Peyer's patch (tissue), 4 donors: ENCODE results near the gene EPHA6. TPM values are rescaled to one million over a fixed set of nuclear protein-coding genes. Genes with fewer than 3 reads are reported as not detected.

Experiments
- DNase-seq, 3 donors: peaks; one replicate each; pipeline ENCODE4 v3.0.0-alpha.2; 2017 to 2019
- H3K27ac ChIP-seq, 4 donors: fragments of 200-600 bp; sonication (generic); one replicate each; pipeline ENCODE4 v1.5.1; 2016 to 2019
- H3K27me3 ChIP-seq, 2 donors: fragments of 200-600 bp; sonication (generic); one replicate each; pipeline ENCODE4 v1.5.1; 2019
- H3K36me3 ChIP-seq, 3 donors: fragments of 200-600 bp; sonication (generic); one replicate each; pipeline ENCODE4 v1.5.1; 2016 to 2019
- H3K4me1 ChIP-seq, 4 donors: fragments of 200-600 bp; sonication (generic); one replicate each; pipeline ENCODE4 v1.5.1; 2016 to 2019
- H3K4me3 ChIP-seq, 4 donors: fragments of 200-600 bp; sonication (generic); 1 replicate in 3 of 4; 2 replicates in 1 of 4; pipeline ENCODE4 v1.5.1; 2016 to 2019; ENCODE audit warnings: mild to moderate bottlenecking in 1 of 4
- H3K9me3 ChIP-seq, 4 donors: fragments of 200-600 bp; sonication (generic); one replicate each; pipeline ENCODE4 v1.5.1; 2016 to 2019; ENCODE audit warnings: mild to moderate bottlenecking in 1 of 4
- POLR2A ChIP-seq, 2 donors: fragments of 450-650 bp; IDR thresholded peaks; one replicate each; pipeline ENCODE4 v1.5.1; 2017; ENCODE audit warnings: antibody characterized with exemption in 2 of 2, mild to moderate bottlenecking in 2 of 2, moderate library complexity in 2 of 2
- total RNA-seq, 4 donors: library from RNA; depleted of rRNA; stranded (reverse); fragments of >200 nt; gene quantifications; one replicate each; pipeline ENCODE4 v1.1.0, GENCODE V29; 2016
- TF ChIP-seq, protein P1 (sequence below), 6 experiments: fragments of 450-650 bp in 4 of 6; fragments of 200-600 bp in 2 of 6; sonication (generic) in 1 of 6; IDR thresholded peaks; one replicate each; pipeline ENCODE4 v1.5.1; 2017 to 2019; ENCODE audit warnings: antibody characterized with exemption in 6 of 6, mild to moderate bottlenecking in 3 of 6, moderate library complexity in 1 of 6

Gene EPHA6
- total RNA-seq, 4 donors from 2014 or later = 1.7 to 2.1 (median 1.9) TPM; not detected in 1

DNA sequence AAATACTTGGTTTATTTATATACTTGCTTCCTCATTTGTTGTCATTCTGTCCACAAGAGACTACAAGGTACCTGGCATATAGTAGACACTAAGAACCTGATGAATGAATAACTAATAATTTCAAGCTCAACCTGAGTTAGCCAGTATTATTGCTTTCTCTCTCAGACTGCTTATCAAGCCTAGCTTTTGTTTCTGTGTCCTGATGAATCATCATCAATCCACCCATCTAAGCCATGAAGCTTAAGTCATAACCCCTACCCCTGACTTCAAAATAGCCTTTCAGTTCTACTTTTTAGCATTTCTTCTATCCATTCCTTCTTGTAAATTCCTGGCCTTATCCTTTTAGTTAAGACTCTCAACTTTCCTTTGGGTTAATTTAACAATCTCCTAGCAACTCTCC lies 420.8 kb downstream of the EPHA6 start:
- Histone ChIP-seq H3K4me3 (no peak overlapping the region), H3K27ac (no peak overlapping the region), H3K36me3 (no peaks in the 10 kb centered on the region), H3K4me1 (no peaks in the 10 kb centered on the region), H3K9me3 (no peaks in the 10 kb centered on the region), H3K27me3 (no peaks in the 10 kb centered on the region)
- TF ChIP-seq, protein P1, sequence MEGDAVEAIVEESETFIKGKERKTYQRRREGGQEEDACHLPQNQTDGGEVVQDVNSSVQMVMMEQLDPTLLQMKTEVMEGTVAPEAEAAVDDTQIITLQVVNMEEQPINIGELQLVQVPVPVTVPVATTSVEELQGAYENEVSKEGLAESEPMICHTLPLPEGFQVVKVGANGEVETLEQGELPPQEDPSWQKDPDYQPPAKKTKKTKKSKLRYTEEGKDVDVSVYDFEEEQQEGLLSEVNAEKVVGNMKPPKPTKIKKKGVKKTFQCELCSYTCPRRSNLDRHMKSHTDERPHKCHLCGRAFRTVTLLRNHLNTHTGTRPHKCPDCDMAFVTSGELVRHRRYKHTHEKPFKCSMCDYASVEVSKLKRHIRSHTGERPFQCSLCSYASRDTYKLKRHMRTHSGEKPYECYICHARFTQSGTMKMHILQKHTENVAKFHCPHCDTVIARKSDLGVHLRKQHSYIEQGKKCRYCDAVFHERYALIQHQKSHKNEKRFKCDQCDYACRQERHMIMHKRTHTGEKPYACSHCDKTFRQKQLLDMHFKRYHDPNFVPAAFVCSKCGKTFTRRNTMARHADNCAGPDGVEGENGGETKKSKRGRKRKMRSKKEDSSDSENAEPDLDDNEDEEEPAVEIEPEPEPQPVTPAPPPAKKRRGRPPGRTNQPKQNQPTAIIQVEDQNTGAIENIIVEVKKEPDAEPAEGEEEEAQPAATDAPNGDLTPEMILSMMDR (IDR thresholded peaks at IDR 0.05) = no peak
- no peak for TF ChIP-seq POLR2A (IDR thresholded peaks at IDR 0.05)
- no peak for DNase-seq

DNA sequence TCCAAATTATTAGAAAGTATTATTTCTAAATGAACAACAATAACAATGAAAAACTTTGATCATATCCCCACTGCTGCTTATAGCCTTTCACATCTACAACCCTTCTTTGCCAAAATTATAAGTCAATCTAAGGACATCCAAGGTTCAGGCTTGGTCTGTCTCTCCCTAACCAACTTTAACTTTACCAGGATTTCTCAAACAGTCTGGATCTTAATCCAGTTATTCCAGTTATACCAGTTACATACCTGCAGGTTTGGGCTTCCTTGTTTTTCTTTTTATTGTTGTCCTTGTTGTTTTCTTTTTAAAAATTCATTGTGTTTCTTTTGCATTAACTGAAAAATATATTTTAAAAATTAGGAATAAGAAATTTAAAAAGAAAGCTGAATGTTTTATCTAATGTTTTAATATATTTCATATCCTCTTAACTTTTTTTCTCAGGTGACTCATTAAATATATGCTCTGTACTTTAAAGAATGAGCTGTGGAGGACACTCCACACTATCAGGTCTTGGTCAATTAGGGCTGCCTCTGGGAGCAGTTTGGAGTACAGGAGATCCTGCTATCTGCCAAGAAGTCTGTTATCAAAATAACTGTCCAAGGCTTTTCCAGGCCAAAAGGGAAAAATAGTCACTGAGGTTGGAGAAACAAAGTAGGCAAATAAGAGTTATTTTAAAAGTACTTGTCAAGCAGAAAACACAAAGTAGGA lies 421.4 kb downstream of the EPHA6 start:
- no peak overlapping the region for H3K4me3 ChIP-seq
- H3K9me3 ChIP-seq = no peaks in the 10 kb centered on the region
- no peak overlapping the region for H3K27ac ChIP-seq
- TF ChIP-seq, protein P1 (IDR thresholded peaks at IDR 0.05) = no peak
- no peak for TF ChIP-seq POLR2A (IDR thresholded peaks at IDR 0.05)
- H3K4me1 ChIP-seq = no peaks in the 10 kb centered on the region
- H3K36me3 ChIP-seq = no peaks in the 10 kb centered on the region
- H3K27me3 ChIP-seq = no peaks in the 10 kb centered on the region
- no peak for DNase-seq

DNA sequence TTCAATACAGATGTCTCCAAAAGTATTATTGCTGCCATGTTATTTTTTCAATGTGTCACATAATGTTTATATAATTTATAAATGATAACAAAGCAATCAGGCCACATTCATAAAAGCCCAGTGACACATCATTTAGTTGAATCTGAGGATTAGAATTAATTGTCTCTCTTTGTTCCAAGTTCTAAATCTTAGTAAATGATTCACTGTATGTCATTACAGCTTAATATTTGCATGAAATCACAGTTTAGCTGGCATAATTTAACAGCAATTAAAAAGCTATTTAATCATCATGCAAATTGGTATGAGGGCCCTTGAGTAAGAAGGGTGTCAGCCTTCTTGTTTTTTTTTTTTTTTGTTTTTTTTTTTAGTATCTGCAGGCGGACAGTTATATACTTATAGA lies 427.0 kb downstream of the EPHA6 start:
- Histone ChIP-seq H3K27me3 (no peaks in the 10 kb centered on the region), H3K36me3 (no peaks in the 10 kb centered on the region), H3K4me3 (no peak overlapping the region), H3K27ac (no peak overlapping the region), H3K4me1 (no peaks in the 10 kb centered on the region), H3K9me3 (no peaks in the 10 kb centered on the region)
- TF ChIP-seq, protein P1 (IDR thresholded peaks at IDR 0.05) = no peak
- TF ChIP-seq POLR2A (IDR thresholded peaks at IDR 0.05) = no peak
- no peak for DNase-seq

DNA sequence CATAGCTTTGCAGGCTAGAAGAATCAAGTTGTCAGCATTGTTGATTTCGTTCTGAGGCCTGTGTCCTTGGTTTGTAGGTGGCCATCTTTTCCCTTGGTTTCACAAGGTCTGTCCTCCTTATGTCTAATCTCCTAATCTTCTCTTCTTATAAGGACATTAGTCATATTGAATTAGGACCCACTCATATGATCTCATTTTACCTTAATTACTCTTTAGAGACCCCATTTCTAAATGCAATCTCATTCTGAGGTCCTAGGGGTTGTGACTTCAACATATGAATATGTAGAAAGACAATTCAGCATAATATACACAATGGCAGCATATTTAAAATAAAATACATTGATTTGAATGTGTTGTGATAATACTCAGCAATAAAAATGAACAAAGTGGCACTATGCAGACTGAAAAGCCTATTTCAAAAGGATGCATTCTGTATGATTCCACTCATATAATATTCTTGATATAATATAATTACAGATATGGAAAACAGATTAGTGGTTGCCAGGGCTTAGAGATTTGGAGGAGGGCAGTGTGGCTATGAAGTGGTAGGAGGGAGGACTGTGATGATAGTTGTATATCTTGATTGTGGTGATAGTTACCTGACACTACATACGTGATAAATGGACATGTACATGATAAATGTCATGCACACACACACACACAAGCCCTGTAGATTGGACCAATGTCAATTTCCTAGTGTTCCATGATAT lies 431.0 kb downstream of the EPHA6 start:
- no peak for DNase-seq
- H3K4me1 ChIP-seq = no peaks in the 10 kb centered on the region
- no peaks in the 10 kb centered on the region for H3K27me3 ChIP-seq
- TF ChIP-seq, protein P1 (IDR thresholded peaks at IDR 0.05) = no peak
- TF ChIP-seq POLR2A (IDR thresholded peaks at IDR 0.05) = no peak
- no peaks in the 10 kb centered on the region for H3K36me3 ChIP-seq
- no peak overlapping the region for H3K4me3 ChIP-seq
- no peak overlapping the region for H3K27ac ChIP-seq
- H3K9me3 ChIP-seq = no peaks in the 10 kb centered on the region

DNA sequence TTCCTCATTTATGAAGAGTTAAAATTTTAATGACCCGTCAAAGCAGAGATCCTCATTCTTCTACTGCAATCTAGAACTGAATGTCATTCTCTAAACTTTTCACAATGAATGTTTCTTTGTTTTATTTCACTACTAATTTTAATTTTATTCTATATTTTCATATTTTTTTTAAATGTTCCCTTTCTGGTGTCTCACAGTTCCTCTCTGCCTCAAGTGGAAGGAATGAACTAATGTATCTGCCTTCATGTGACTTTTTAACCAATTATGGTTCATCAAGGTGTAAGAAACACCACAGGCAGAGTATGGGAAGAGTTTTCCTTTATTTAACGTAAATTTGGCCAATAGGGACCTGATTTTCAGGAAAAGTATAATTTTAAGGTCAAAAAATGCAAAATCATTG lies 441.7 kb downstream of the EPHA6 start:
- no peaks in the 10 kb centered on the region for H3K36me3 ChIP-seq
- no peaks in the 10 kb centered on the region for H3K27me3 ChIP-seq
- DNase-seq = no peak
- H3K9me3 ChIP-seq = no peaks in the 10 kb centered on the region
- H3K4me3 ChIP-seq = no peak overlapping the region
- H3K27ac ChIP-seq = no peak overlapping the region
- H3K4me1 ChIP-seq = no peaks in the 10 kb centered on the region
- TF ChIP-seq POLR2A (IDR thresholded peaks at IDR 0.05) = no peak
- TF ChIP-seq, protein P1 (IDR thresholded peaks at IDR 0.05) = no peak
